Measurements from ENCODE around the gene CCDC88B. TPM values are rescaled to one million over a fixed set of nuclear protein-coding genes. Genes with fewer than 3 reads are reported as not detected.

CCDC88B gene
- total RNA-seq, 1 experiment from 2014 or later = 11.2 TPM

- peaks cover 7% of the 10 kb centered on the region for H3K27me3 Mint-ChIP-seq (ENCODE audit: low read depth)
- H2AFZ ChIP-seq (ENCODE audit: low read length) = no peak overlapping the region
- peak overlapping the region in 1 of 3 experiments; percentile 61; a peak in 1 of 7 replicates for H3K27ac Mint-ChIP-seq
- peak; percentile 76 for DNase-seq
- no peak overlapping the region for H2BK15ac ChIP-seq (ENCODE audit: low read depth, low read length)
- H3K4me1 ChIP-seq (ENCODE audit: insufficient read depth, low read length) = peaks cover 2% of the 10 kb centered on the region; the same call in 1 of the 2 replicates
- no peak overlapping the region for H4K8ac ChIP-seq (replicated peaks; ENCODE audit: insufficient read length, low read depth, low read length)
- H3K9ac ChIP-seq (ENCODE audit: extremely low read depth, insufficient read length, low read length) = no peak overlapping the region
- no peak overlapping the region for H2BK5ac ChIP-seq (ENCODE audit: insufficient read length, low read length)
- H3T11ph ChIP-seq (ENCODE audit: low read length) = no peak overlapping the region
- no peak overlapping the region for H3K27ac ChIP-seq (ENCODE audit: insufficient read length, low read depth, low read length)
- no peaks in the 10 kb centered on the region for H3K36me3 Mint-ChIP-seq (ENCODE audit: insufficient read depth in 1 of 3, low read depth in 3 of 3)
- no peak overlapping the region for H3K18ac ChIP-seq (ENCODE audit: insufficient read length, low read depth, low read length)
- no peaks in the 10 kb centered on the region for H3K9me3 Mint-ChIP-seq
- no peaks in the 10 kb centered on the region for H3K23me2 ChIP-seq (ENCODE audit: insufficient read length, low read depth, low read length, poor library complexity, severe bottlenecking)
- no peak overlapping the region for H4K5ac ChIP-seq (ENCODE audit: insufficient read length, low read depth, low read length)
- no peak overlapping the region for H3K4me2 ChIP-seq (ENCODE audit: insufficient read depth, insufficient read length, low read length)
- H3K56ac ChIP-seq (ENCODE audit: insufficient read length, low read depth, low read length) = no peak overlapping the region
- no peaks in the 10 kb centered on the region for H3K79me1 ChIP-seq (ENCODE audit: insufficient read depth, low read depth, low read length, poor library complexity, severe bottlenecking)
- no peak overlapping the region for H3K14ac ChIP-seq (ENCODE audit: insufficient read depth, low read length)
- H2BK12ac ChIP-seq (ENCODE audit: insufficient read length, low read depth, low read length) = no peak overlapping the region
- no peak overlapping the region for H2BK120ac ChIP-seq (ENCODE audit: low read depth, low read length, poor library complexity, severe bottlenecking)
- H4K91ac ChIP-seq (ENCODE audit: insufficient read length, low read depth, low read length) = no peak overlapping the region
- no peak overlapping the region for H3K4me3 Mint-ChIP-seq
- H3K27me3 ChIP-seq (ENCODE audit: insufficient read depth, low read length) = no peaks in the 10 kb centered on the region
- no peaks in the 10 kb centered on the region for H3K9me3 ChIP-seq (ENCODE audit: control insufficient read depth, low read depth, low read length)
- H2BK20ac ChIP-seq (ENCODE audit: low read depth, low read length, poor library complexity, severe bottlenecking) = no peak overlapping the region
- H2AK5ac ChIP-seq (ENCODE audit: insufficient read length, low read length) = no peak overlapping the region
- H3K4me1 Mint-ChIP-seq = peaks cover 12 to 21% of the 10 kb centered on the region in 2 experiments
- H4K20me1 ChIP-seq (ENCODE audit: control insufficient read depth, insufficient read depth, insufficient read length) = no peaks in the 10 kb centered on the region
- TF ChIP-seq, protein P1, sequence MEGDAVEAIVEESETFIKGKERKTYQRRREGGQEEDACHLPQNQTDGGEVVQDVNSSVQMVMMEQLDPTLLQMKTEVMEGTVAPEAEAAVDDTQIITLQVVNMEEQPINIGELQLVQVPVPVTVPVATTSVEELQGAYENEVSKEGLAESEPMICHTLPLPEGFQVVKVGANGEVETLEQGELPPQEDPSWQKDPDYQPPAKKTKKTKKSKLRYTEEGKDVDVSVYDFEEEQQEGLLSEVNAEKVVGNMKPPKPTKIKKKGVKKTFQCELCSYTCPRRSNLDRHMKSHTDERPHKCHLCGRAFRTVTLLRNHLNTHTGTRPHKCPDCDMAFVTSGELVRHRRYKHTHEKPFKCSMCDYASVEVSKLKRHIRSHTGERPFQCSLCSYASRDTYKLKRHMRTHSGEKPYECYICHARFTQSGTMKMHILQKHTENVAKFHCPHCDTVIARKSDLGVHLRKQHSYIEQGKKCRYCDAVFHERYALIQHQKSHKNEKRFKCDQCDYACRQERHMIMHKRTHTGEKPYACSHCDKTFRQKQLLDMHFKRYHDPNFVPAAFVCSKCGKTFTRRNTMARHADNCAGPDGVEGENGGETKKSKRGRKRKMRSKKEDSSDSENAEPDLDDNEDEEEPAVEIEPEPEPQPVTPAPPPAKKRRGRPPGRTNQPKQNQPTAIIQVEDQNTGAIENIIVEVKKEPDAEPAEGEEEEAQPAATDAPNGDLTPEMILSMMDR (conservative IDR thresholded peaks at IDR 0.05) = no peak
- no CpG with 5 or more reads among the region's 13 CpGs for WGBS (ENCODE audit: extremely low coverage, insufficient read length, low lambda C conversion rate)
- no peak overlapping the region for H3K4ac ChIP-seq (ENCODE audit: low read depth, low read length)
- H3K79me2 ChIP-seq (ENCODE audit: insufficient read depth, low read length) = no peaks in the 10 kb centered on the region
- no peak overlapping the region for H3K23ac ChIP-seq (ENCODE audit: insufficient read length, low read depth, low read length)
Observed at GRCh38 chr11:64334764-64335735, 5.0 kb upstream of the CCDC88B start.

Measured in H9 (cell line).